ENCODE measurements around the gene STAT4.

STAT4 gene

GRCh38 chr2:191197096-191197495, 46.3 kb upstream of the STAT4 start:
- no peak overlapping the region for H2AFZ ChIP-seq (ENCODE audit: low read depth, low read length, severe bottlenecking)
- H3K9me2 ChIP-seq (replicated peaks; ENCODE audit: insufficient read depth, low read length): no peaks in the 10 kb centered on the region
- H3K79me2 ChIP-seq (ENCODE audit: insufficient read depth, low read length): no peaks in the 10 kb centered on the region
- H3K27ac ChIP-seq (ENCODE audit: low read depth, low read length): no peak overlapping the region
- H3K4me2 ChIP-seq (ENCODE audit: low read depth, low read length, poor library complexity, severe bottlenecking): no peak overlapping the region
- H3K9ac ChIP-seq (ENCODE audit: low read length): no peak overlapping the region
- no peaks in the 10 kb centered on the region for H3K27me3 ChIP-seq (ENCODE audit: low read length)
- no peaks in the 10 kb centered on the region for H3F3A ChIP-seq (ENCODE audit: insufficient read depth)
- H3K4me3 ChIP-seq (ENCODE audit: insufficient read depth, low read length, poor library complexity, severe bottlenecking): no peak overlapping the region
- no peaks in the 10 kb centered on the region for H3K9me3 ChIP-seq (ENCODE audit: insufficient read depth, low read length)
- no peak for TF ChIP-seq EZH2phosphoT487 (conservative IDR thresholded peaks at IDR 0.05; ENCODE audit: low read length)
- no peak for TF ChIP-seq CTCF (IDR thresholded peaks at IDR 0.05; ENCODE audit: insufficient read depth, low read length, poor library complexity, severe bottlenecking)
- H3K36me3 ChIP-seq (ENCODE audit: low read length): no peaks in the 10 kb centered on the region
- no peaks in the 10 kb centered on the region for H4K20me1 ChIP-seq (ENCODE audit: low read depth, low read length)

GRCh38 chr2:191195021-191195420, 44.2 kb upstream of the STAT4 start:
- H3K79me2 ChIP-seq (ENCODE audit: insufficient read depth, low read length): no peaks in the 10 kb centered on the region
- no peaks in the 10 kb centered on the region for H3K9me3 ChIP-seq (ENCODE audit: insufficient read depth, low read length)
- no peaks in the 10 kb centered on the region for H3K36me3 ChIP-seq (ENCODE audit: low read length)
- no peak for TF ChIP-seq EZH2phosphoT487 (conservative IDR thresholded peaks at IDR 0.05; ENCODE audit: low read length)
- TF ChIP-seq CTCF (IDR thresholded peaks at IDR 0.05; ENCODE audit: insufficient read depth, low read length, poor library complexity, severe bottlenecking): no peak
- H3K4me2 ChIP-seq (ENCODE audit: low read depth, low read length, poor library complexity, severe bottlenecking): no peak overlapping the region
- no peaks in the 10 kb centered on the region for H3K27me3 ChIP-seq (ENCODE audit: low read length)
- H2AFZ ChIP-seq (ENCODE audit: low read depth, low read length, severe bottlenecking): no peak overlapping the region
- no peak overlapping the region for H3K9ac ChIP-seq (ENCODE audit: low read length)
- no peaks in the 10 kb centered on the region for H4K20me1 ChIP-seq (ENCODE audit: low read depth, low read length)
- H3K27ac ChIP-seq (ENCODE audit: low read depth, low read length): no peak overlapping the region
- no peaks in the 10 kb centered on the region for H3F3A ChIP-seq (ENCODE audit: insufficient read depth)
- H3K9me2 ChIP-seq (replicated peaks; ENCODE audit: insufficient read depth, low read length): no peaks in the 10 kb centered on the region
- no peak overlapping the region for H3K4me3 ChIP-seq (ENCODE audit: insufficient read depth, low read length, poor library complexity, severe bottlenecking)

GRCh38 chr2:191190861-191191552, 40.2 kb upstream of the STAT4 start:
- Histone ChIP-seq H3K9me2 (replicated peaks; ENCODE audit: insufficient read depth, low read length) (no peaks in the 10 kb centered on the region), H3K79me2 (ENCODE audit: insufficient read depth, low read length) (no peaks in the 10 kb centered on the region), H3K9me3 (ENCODE audit: insufficient read depth, low read length) (no peaks in the 10 kb centered on the region), H3K27ac (ENCODE audit: low read depth, low read length) (no peak overlapping the region), H3K4me3 (ENCODE audit: insufficient read depth, low read length, poor library complexity, severe bottlenecking) (no peak overlapping the region), H2AFZ (ENCODE audit: low read depth, low read length, severe bottlenecking) (no peak overlapping the region), H3F3A (ENCODE audit: insufficient read depth) (no peaks in the 10 kb centered on the region), H3K36me3 (ENCODE audit: low read length) (no peaks in the 10 kb centered on the region), H3K9ac (ENCODE audit: low read length) (no peak overlapping the region), H4K20me1 (ENCODE audit: low read depth, low read length) (no peaks in the 10 kb centered on the region), H3K4me2 (ENCODE audit: low read depth, low read length, poor library complexity, severe bottlenecking) (no peak overlapping the region), H3K27me3 (ENCODE audit: low read length) (no peaks in the 10 kb centered on the region)
- TF ChIP-seq CTCF (IDR thresholded peaks at IDR 0.05; ENCODE audit: insufficient read depth, low read length, poor library complexity, severe bottlenecking) (no peak), EZH2phosphoT487 (conservative IDR thresholded peaks at IDR 0.05; ENCODE audit: low read length) (no peak)
